ENCODE measurements around the gene SLX4. TPM values are rescaled to one million over a fixed set of nuclear protein-coding genes. Genes with fewer than 3 reads are reported as not detected.

Gene SLX4
- total and polyA plus RNA-seq, 2 donors (not counting 3 experiments of a cell fraction or from before 2014, with no cell fraction given), result 2.9 to 8.9 TPM

DNA sequence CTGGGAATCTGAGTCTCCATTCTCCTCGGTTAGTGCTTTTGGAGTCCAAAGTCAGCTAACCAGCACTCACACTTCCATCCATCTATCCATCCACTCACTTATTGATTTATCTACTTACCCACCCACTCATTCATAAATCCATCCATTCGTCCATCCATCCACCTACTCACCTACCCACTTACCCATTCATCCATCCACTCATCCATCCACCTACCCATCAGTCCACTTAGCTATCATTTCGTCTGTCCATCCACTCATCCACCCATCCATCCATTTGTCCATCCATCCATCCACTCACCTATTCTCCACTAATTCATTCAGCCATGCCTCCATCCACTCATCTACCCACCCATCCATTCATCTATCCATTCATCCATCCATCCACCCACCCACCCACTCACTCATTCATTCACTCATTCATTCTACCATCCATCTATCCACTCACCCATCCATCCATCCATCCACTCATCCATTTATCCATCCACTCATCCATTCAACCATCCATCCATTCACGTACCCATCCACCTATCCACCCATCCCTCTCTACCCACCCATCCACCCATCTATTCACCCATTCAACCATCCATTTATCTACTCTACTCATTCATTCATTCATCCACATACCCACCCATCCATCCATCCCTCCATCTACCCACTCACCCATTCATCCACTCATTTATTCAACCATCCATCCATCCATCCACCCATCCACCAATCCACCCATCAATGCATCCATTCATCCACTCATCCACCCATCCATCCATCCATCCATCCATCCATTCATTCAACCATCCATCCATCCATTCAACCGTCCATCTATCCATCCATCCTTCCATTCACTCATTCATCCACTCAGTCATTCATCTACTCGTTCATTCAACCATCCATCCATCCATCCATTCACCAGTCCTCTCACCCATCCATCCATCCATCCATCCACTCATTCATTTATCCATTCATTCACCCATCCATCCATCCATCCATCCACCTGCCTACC, 60.3 kb downstream of the SLX4 start:
- ChIA-PET CTCF (interaction anchor here (0.6 kb wide), 1 partner anchor 850 kb away, joined by 3 read pairs; no protein-coding TSS in a partner anchor), POLR2A (no interaction called here)
- no peak overlapping the region for H3K9ac ChIP-seq (replicated peaks; ENCODE audit: extremely low read depth, insufficient read depth, low read length)
- H3K36me3 ChIP-seq (ENCODE audit: control insufficient read depth in 2 of 2, extremely low read depth in 1 of 2, insufficient read depth in 2 of 2, low read length in 2 of 2), result no peaks in the 10 kb centered on the region
- TF ChIP-seq FOS (IDR thresholded peaks at IDR 0.05; ENCODE audit: borderline replicate concordance, insufficient read depth, low read length) (no peak), POLR2AphosphoS5 (IDR thresholded peaks at IDR 0.05; ENCODE audit: insufficient read depth, low read depth, low read length) (no peak), JUN (IDR thresholded peaks at IDR 0.05; ENCODE audit: borderline replicate concordance, insufficient read depth, insufficient read length, low read depth) (no peak), EZH2 (IDR thresholded peaks at IDR 0.05; ENCODE audit: borderline replicate concordance, low read depth, low read length, severe bottlenecking) (no peak), POLR2A (IDR thresholded peaks at IDR 0.05; ENCODE audit: low read depth, low read length) (no peak), GATA2 (IDR thresholded peaks at IDR 0.05; ENCODE audit: insufficient read depth, insufficient read length, low read depth, low read length) (no peak), MYC (IDR thresholded peaks at IDR 0.05; ENCODE audit: low read depth, low read length) (no peak)
- TF ChIP-seq, protein P1, sequence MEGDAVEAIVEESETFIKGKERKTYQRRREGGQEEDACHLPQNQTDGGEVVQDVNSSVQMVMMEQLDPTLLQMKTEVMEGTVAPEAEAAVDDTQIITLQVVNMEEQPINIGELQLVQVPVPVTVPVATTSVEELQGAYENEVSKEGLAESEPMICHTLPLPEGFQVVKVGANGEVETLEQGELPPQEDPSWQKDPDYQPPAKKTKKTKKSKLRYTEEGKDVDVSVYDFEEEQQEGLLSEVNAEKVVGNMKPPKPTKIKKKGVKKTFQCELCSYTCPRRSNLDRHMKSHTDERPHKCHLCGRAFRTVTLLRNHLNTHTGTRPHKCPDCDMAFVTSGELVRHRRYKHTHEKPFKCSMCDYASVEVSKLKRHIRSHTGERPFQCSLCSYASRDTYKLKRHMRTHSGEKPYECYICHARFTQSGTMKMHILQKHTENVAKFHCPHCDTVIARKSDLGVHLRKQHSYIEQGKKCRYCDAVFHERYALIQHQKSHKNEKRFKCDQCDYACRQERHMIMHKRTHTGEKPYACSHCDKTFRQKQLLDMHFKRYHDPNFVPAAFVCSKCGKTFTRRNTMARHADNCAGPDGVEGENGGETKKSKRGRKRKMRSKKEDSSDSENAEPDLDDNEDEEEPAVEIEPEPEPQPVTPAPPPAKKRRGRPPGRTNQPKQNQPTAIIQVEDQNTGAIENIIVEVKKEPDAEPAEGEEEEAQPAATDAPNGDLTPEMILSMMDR (IDR thresholded peaks at IDR 0.05; ENCODE audit: extremely low read depth in 1 of 2, insufficient read depth in 1 of 2, low read depth in 1 of 2, low read length in 2 of 2), result no peak
- H3K4me1 ChIP-seq (ENCODE audit: control insufficient read depth, extremely low read depth, insufficient read depth, low read length), result no peaks in the 10 kb centered on the region
- H4K20me1 ChIP-seq (replicated peaks; ENCODE audit: control insufficient read depth, extremely low read depth, insufficient read depth, low read length), result no peaks in the 10 kb centered on the region
- BruUV-seq (replicated peaks), result no TSS peak
- no peaks in the 10 kb centered on the region for H3K9me3 ChIP-seq (replicated peaks; ENCODE audit: control insufficient read depth, insufficient read depth, low read length)
- DNase-seq (ENCODE audit: low read depth, low spot score) (no peak), FAIRE-seq (no peak)
- no peak overlapping the region for H3K27ac ChIP-seq (ENCODE audit: insufficient read depth, low read depth, low read length)
- dilution Hi-C loops (cut with MboI; ENCODE audit: extremely low pct_ligation_motif_present, low sequenced_read_pairs), result no loop called here
- H3K27me3 ChIP-seq (ENCODE audit: control insufficient read depth in 2 of 2, insufficient read depth in 2 of 2, low read length in 2 of 2), result no peaks in the 10 kb centered on the region
- no peaks in the 10 kb centered on the region for H3K79me2 ChIP-seq (ENCODE audit: control insufficient read depth, insufficient read depth, low read length)
- no peak overlapping the region for H3K4me3 ChIP-seq (replicated peaks in 1 of 3; ENCODE audit: insufficient read depth in 1 of 3, low read depth in 1 of 3, low read length in 3 of 3)
- intact Hi-C loops (cut with micrococcal nuclease), result no loop called here
- H2AFZ ChIP-seq (ENCODE audit: low read depth, low read length), result no peak overlapping the region
- H3K9me1 ChIP-seq (replicated peaks; ENCODE audit: control insufficient read depth, extremely low read depth, insufficient read depth, low read length), result no peaks in the 10 kb centered on the region
- H3K4me2 ChIP-seq (ENCODE audit: insufficient read depth, low read length), result no peak overlapping the region
